Gastroesophageal sphincter (tissue), 4 donors: Measurements from ENCODE around the gene RRP1B. TPM values are rescaled to one million over a fixed set of nuclear protein-coding genes. Genes with fewer than 3 reads are reported as not detected.

Experiments used
- ATAC-seq: fragments of 150-250 bp; one replicate; pipeline ENCODE4 v1.9.1; 2016; ENCODE audit warnings: mild to moderate bottlenecking, moderate library complexity
- H3K27ac ChIP-seq, 4 donors: fragments of 200-600 bp; sonication (generic) in 3 of 4; 1 replicate in 3 of 4; 2 replicates in 1 of 4; pipeline ENCODE4 v1.5.1; 2016 to 2019
- H3K27me3 ChIP-seq: fragments of 200-600 bp; sonication (generic); one replicate; pipeline ENCODE4 v1.5.1; 2019
- H3K36me3 ChIP-seq, 2 donors: fragments of 200-600 bp; sonication (generic); one replicate each; pipeline ENCODE4 v1.5.1; 2019; ENCODE audit warnings: control low read depth in 1 of 2
- H3K4me1 ChIP-seq, 3 donors: fragments of 200-600 bp; sonication (generic); 1 replicate in 2 of 3; 2 replicates in 1 of 3; pipeline ENCODE4 v1.5.1; 2016 to 2019; ENCODE audit warnings: control low read depth in 2 of 3
- H3K4me3 ChIP-seq, 2 donors: fragments of 200-600 bp; sonication (generic); one replicate each; pipeline ENCODE4 v1.5.1; 2019; ENCODE audit warnings: mild to moderate bottlenecking in 1 of 2, moderate library complexity in 1 of 2
- H3K9me3 ChIP-seq, 3 donors: fragments of 200-600 bp; sonication (generic); one replicate each; pipeline ENCODE4 v1.5.1; 2017 to 2019; ENCODE audit warnings: control low read depth in 2 of 3
- EP300 ChIP-seq: sonication (generic); formaldehyde crosslinking; IDR thresholded peaks from one replicate; pipeline ENCODE4 v1.6.1; 2017; ENCODE audit warnings: antibody characterized with exemption, mild to moderate bottlenecking
- POLR2A ChIP-seq, 2 donors: fragments of 450-650 bp; IDR thresholded peaks; one replicate each; pipeline ENCODE4 v1.6.1; 2017; ENCODE audit warnings: antibody characterized with exemption in 2 of 2, mild to moderate bottlenecking in 2 of 2, moderate library complexity in 1 of 2
- POLR2AphosphoS5 ChIP-seq: sonication (generic); formaldehyde crosslinking; IDR thresholded peaks from one replicate; pipeline ENCODE4 v1.6.1; 2017; ENCODE audit warnings: antibody characterized with exemption
- WGBS, 2 donors: methylation state at CpG; one replicate each; pipeline ENCODE4 v1.1.5; 2018; ENCODE audit warnings: low coverage in 1 of 2; 5-methylcytosine and 5-hydroxymethylcytosine counted together
- total RNA-seq, 4 donors: library from RNA; depleted of rRNA; stranded (reverse); fragments of >200 nt; gene quantifications; one replicate each; pipeline ENCODE4 v1.1.0, GENCODE V29; 2016
- TF ChIP-seq, protein P1 (sequence below), 4 experiments: fragments of 200-600 bp in 2 of 4; fragments of 450-650 bp in 2 of 4; sonication (generic) in 1 of 4; IDR thresholded peaks; one replicate each; pipeline ENCODE4 v1.5.1; 2017 to 2019; ENCODE audit warnings: antibody characterized with exemption in 4 of 4, mild to moderate bottlenecking in 2 of 4, moderate library complexity in 2 of 4

RRP1B gene
- total RNA-seq, 4 donors from 2014 or later: 17.8 to 23.7 (median 21.2) TPM

DNA sequence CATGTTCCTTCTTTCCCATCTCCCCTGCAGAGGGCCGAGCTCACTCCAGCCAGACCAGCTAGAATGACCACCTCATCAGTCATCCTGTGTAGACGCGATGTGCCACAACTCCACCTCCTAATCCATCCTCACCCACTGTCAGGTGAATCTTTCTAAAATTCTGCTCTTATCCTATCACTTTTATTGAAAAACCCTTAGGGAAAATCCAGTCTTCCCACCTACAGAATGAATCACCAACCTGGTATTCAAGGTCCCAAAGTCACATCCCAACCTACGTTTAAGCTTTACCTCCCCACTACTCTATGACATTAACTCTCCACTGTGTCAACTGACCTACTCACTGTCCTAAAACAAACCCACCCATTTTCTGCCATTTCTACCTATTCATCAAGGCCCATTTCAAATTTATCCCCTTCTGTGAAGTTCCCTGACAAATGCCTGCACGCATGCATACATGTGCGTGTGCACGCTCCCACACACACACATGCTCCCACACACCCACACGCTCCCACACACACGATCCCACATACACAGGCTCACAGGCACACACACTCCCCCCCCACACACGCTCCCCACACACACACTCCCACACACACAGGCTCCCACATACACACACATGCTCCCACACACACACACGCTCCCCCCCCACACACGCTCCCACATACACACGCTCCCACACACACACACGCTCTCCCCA lies 27.8 kb upstream of the RRP1B start:
- no peak overlapping the region for H3K27ac ChIP-seq
- TF ChIP-seq, protein P1, sequence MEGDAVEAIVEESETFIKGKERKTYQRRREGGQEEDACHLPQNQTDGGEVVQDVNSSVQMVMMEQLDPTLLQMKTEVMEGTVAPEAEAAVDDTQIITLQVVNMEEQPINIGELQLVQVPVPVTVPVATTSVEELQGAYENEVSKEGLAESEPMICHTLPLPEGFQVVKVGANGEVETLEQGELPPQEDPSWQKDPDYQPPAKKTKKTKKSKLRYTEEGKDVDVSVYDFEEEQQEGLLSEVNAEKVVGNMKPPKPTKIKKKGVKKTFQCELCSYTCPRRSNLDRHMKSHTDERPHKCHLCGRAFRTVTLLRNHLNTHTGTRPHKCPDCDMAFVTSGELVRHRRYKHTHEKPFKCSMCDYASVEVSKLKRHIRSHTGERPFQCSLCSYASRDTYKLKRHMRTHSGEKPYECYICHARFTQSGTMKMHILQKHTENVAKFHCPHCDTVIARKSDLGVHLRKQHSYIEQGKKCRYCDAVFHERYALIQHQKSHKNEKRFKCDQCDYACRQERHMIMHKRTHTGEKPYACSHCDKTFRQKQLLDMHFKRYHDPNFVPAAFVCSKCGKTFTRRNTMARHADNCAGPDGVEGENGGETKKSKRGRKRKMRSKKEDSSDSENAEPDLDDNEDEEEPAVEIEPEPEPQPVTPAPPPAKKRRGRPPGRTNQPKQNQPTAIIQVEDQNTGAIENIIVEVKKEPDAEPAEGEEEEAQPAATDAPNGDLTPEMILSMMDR (IDR thresholded peaks at IDR 0.05): no peak
- no peak for TF ChIP-seq POLR2A (IDR thresholded peaks at IDR 0.05)
- H3K36me3 ChIP-seq: peaks cover 0 to 4% of the 10 kb centered on the region in 2 donors
- no peaks in the 10 kb centered on the region for H3K4me1 ChIP-seq
- whole genome bisulfite sequencing, 2 donors: 82 to 92% methylated on average over 7 to 9 of the region's 14 CpGs
- H3K27me3 ChIP-seq: no peaks in the 10 kb centered on the region
- no peak overlapping the region for H3K4me3 ChIP-seq
- ATAC-seq: no peak
- peaks cover 0 to 15% (median 0%) of the 10 kb centered on the region in 3 donors for H3K9me3 ChIP-seq

DNA sequence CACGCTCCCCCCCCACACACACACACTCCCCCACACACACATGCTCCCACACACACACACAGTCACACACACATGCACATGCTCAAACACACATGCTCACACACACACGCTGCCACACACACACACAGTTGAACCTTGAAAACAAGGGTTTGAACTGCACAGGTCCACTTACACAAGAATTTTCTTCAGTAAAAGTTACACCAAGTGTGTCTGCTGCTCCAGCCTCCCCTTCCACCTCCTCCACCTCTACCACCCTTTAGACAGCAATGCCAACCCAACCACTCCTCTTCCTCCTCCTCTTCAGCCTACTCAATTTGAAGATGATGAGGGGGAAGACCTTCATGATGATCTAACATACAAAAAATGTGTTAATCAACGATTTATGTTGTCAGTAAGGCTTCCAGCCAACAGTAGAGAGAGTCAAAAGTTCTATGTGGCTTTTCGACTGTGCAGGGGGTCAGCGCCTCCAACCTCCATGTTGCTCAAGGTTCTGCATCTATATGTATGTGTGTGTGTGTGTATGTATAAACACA lies 26.9 kb upstream of the RRP1B start:
- H3K4me3 ChIP-seq: no peak overlapping the region
- no peak overlapping the region for H3K27ac ChIP-seq
- WGBS, 2 donors: 74 to 80% methylated on average over 1 to 3 of the region's 5 CpGs
- no peaks in the 10 kb centered on the region for H3K4me1 ChIP-seq
- no peaks in the 10 kb centered on the region for H3K27me3 ChIP-seq
- TF ChIP-seq POLR2A (IDR thresholded peaks at IDR 0.05) (no peak), EP300 (no peak), POLR2AphosphoS5 (no peak)
- TF ChIP-seq, protein P1 (IDR thresholded peaks at IDR 0.05): no peak
- peaks cover 0 to 15% (median 0%) of the 10 kb centered on the region in 3 donors for H3K9me3 ChIP-seq
- no peak for ATAC-seq
- H3K36me3 ChIP-seq: peaks cover 0 to 4% of the 10 kb centered on the region in 2 donors

DNA sequence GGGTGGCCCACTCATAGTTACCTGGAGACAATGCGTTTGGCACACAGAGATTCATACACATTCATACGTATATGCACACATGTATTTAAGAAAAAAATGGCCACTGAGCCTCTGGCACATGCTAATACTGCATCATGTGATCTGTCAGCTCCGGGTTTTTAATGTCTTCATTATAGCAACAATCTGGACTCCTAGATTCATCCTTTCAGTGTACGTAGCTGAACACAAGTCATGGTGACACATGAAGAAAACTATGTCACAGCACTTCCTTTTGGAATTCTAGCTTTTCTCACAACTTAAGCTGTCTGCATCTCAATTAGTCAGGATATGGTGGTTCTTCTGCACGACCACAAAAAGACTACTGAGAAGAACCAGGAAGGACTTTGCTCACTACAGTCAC lies 24.7 kb upstream of the RRP1B start:
- Histone ChIP-seq H3K36me3 (no peaks in the 10 kb centered on the region), H3K27me3 (no peaks in the 10 kb centered on the region), H3K4me1 (no peaks in the 10 kb centered on the region), H3K27ac (no peak overlapping the region), H3K4me3 (no peak overlapping the region), H3K9me3 (no peaks in the 10 kb centered on the region)
- ATAC-seq: no peak
- TF ChIP-seq, protein P1 (IDR thresholded peaks at IDR 0.05): no peak
- 67 to 74% methylated on average over 4 of the region's 5 CpGs for WGBS, 2 donors

DNA sequence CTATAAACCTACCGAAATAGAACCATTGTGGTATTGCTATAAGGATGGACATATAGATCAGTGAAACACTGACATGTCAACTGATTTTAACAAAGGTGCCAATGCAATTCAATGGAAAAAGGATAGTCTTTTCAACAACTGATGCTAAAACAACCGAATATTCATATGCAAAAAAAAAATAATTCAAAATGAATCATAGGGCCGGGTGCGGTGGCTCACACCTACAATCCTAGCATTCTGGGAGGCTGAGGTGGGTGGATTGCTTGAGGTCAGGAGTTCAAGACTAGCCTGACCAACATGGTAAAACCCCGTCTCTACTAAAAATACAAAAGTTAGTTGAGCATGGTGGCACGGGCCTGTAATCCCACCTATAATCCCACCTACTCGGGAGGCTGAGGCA lies 23.9 kb upstream of the RRP1B start:
- H3K4me3 ChIP-seq: no peak overlapping the region
- no peaks in the 10 kb centered on the region for H3K27me3 ChIP-seq
- H3K36me3 ChIP-seq: no peaks in the 10 kb centered on the region
- no peak for ATAC-seq
- WGBS, 2 donors: 97 to 100% methylated on average over 5 to 7 of the region's 7 CpGs
- H3K27ac ChIP-seq: no peak overlapping the region
- no peaks in the 10 kb centered on the region for H3K9me3 ChIP-seq
- H3K4me1 ChIP-seq: no peaks in the 10 kb centered on the region
- no peak for TF ChIP-seq EP300
- TF ChIP-seq, protein P1 (IDR thresholded peaks at IDR 0.05): no peak
- no peak for TF ChIP-seq POLR2A (IDR thresholded peaks at IDR 0.05)

DNA sequence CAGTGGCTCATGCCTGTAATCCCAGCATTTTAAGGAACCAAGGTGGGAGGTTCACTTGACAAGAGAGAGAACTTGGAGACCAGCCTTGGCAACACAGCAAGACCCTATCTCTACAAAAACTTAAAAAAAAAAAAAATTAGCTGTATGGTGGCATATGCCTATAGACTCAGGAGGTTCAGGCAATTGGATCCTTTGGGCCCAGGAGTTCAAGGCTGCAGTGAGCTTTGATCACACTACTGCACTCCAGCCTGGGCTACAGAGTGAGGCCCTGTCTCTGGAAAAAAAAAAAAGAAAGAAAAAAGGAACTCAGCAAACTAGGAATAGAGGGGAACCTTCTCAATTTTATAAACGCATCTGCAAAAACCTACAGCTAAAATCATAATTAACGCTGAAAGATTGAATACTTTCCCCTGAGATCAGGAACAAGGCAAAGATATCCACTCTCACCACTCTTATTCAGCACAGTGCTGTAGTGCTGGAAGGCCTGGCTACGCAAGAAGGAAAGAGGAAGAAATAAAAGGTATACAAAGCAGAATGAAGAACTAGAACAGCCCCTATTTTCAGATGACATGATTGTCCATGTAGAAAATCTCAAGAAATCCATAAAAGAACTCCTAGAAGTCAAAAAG lies 21.7 kb upstream of the RRP1B start:
- Histone ChIP-seq H3K27me3 (no peaks in the 10 kb centered on the region), H3K4me3 (no peak overlapping the region), H3K9me3 (no peaks in the 10 kb centered on the region), H3K36me3 (no peaks in the 10 kb centered on the region), H3K4me1 (no peaks in the 10 kb centered on the region), H3K27ac (no peak overlapping the region)
- ATAC-seq: no peak
- 75 to 77% methylated on average over 2 to 3 of the region's 3 CpGs for WGBS, 2 donors
- TF ChIP-seq POLR2AphosphoS5: no peak
- TF ChIP-seq POLR2A (IDR thresholded peaks at IDR 0.05): no peak
- TF ChIP-seq, protein P1 (IDR thresholded peaks at IDR 0.05): no peak
- no peak for TF ChIP-seq EP300
